GM12878 (cell line): ENCODE measurements around the gene HSD17B2. TPM values are rescaled to one million over a fixed set of nuclear protein-coding genes. Genes with fewer than 3 reads are reported as not detected.
A peak's percentile ranks its signal among the peaks of the same experiment; 100 is the strongest.
"Not testable (repeated sequence)": the region's sequence is repeated elsewhere in the genome, so short reads cannot be mapped to it uniquely, and the experiment has no call there.

ENCODE experiments used
- ATAC-seq: fragments of 200-7000 bp; cut with Tn5 transposase; 3 replicates; pipeline ENCODE4 v1.9.1; 2020; ENCODE audit warnings: mild to moderate bottlenecking, moderate library complexity
- BruUV-seq: library from RNA; stranded (reverse); fragments of 400-500 nt; replicated peaks from 2 replicates; lab custom pipeline; 2021; lab: Mats Ljungman, UMichigan
- CTCF ChIA-PET: fragments of 300-600 bp; sonication (Branson Sonifier 250); formaldehyde crosslinking; extraction: SDS; loops from one replicate; lab custom pipeline; 2021; ENCODE audit warnings: inconsistent platforms; lab: Yijun Ruan, JAX
- POLR2A ChIA-PET: fragments of 350-600 bp; formaldehyde crosslinking; extraction: SDS; loops from one replicate; lab custom pipeline; 2021; ENCODE audit warnings: inconsistent platforms; lab: Charles Lee
- RAD21 ChIA-PET: fragments of 300-600 bp; sonication (Branson Sonifier 250); formaldehyde crosslinking; loops from one replicate; lab custom pipeline; 2023; ENCODE audit warnings: antibody characterized with exemption; ENCODE audit not compliant: unreplicated experiment; lab: Charles Lee
- SMC1A ChIA-PET: fragments of 300-600 bp; sonication (Branson Sonifier 250); formaldehyde crosslinking; loops from one replicate; lab custom pipeline; 2023; ENCODE audit not compliant: unreplicated experiment, uncharacterized antibody; lab: Charles Lee
- DNase-seq: peaks from one replicate; pipeline ENCODE4 v3.0.0-alpha.2; 2011; ENCODE audit warnings: low read depth, low spot score
- FAIRE-seq: peaks from 3 replicates; lab custom pipeline; 2011; peaks lifted over from hg19 to GRCh38; lab: Jason Lieb, UNC
- H2AFZ ChIP-seq: 2 replicates; pipeline ENCODE4 v1.6.0; 2011; ENCODE audit warnings: low read depth, low read length, control low read depth; ENCODE audit not compliant: control insufficient read depth
- H3K27ac ChIP-seq: 2 replicates; pipeline ENCODE4 v1.5.1; 2011; ENCODE audit warnings: control low read depth; ENCODE audit not compliant: control insufficient read depth, insufficient read depth
- H3K27me3 ChIP-seq, 2 experiments: replicated peaks in 1 of 2; 2 replicates each; pipeline versions ENCODE4 v1.6.0 to v1.6.1; 2011; ENCODE audit warnings: low read length in 1 of 2; ENCODE audit not compliant: control insufficient read depth in 2 of 2, insufficient read depth in 2 of 2
- H3K36me3 ChIP-seq, 2 experiments: 2 replicates each; pipeline ENCODE4 v1.5.1; 2011; ENCODE audit warnings: low read length in 1 of 2; ENCODE audit not compliant: control insufficient read depth in 2 of 2, insufficient read depth in 2 of 2
- H3K4me1 ChIP-seq: 2 replicates; pipeline ENCODE4 v1.6.1; 2011; ENCODE audit warnings: mild to moderate bottlenecking, low read length, moderate library complexity, mixed read lengths; ENCODE audit not compliant: control insufficient read depth, insufficient read depth
- H3K4me2 ChIP-seq: 2 replicates; pipeline ENCODE4 v1.6.0; 2011; ENCODE audit warnings: control low read depth; ENCODE audit not compliant: control insufficient read depth, insufficient read depth
- H3K4me3 ChIP-seq: fragments of 200-600 bp; sonication (generic); 2 replicates; pipeline ENCODE4 v1.5.1; 2016
- H3K79me2 ChIP-seq: 2 replicates; pipeline ENCODE4 v1.6.0; 2011; ENCODE audit warnings: low read length; ENCODE audit not compliant: control insufficient read depth, insufficient read depth
- H3K9ac ChIP-seq: 2 replicates; pipeline ENCODE4 v1.8.0; 2011; ENCODE audit warnings: low read length, control low read depth, mixed read lengths; ENCODE audit not compliant: control insufficient read depth, insufficient read depth
- H3K9me3 ChIP-seq: replicated peaks from 3 replicates; pipeline ENCODE4 v1.5.1; 2011; ENCODE audit warnings: mild to moderate bottlenecking, low read length; ENCODE audit not compliant: control insufficient read depth, insufficient read depth
- H4K20me1 ChIP-seq: 2 replicates; pipeline ENCODE4 v1.6.0; 2011; ENCODE audit not compliant: control insufficient read depth, insufficient read depth
- CBX5 ChIP-seq: sonication (generic); IDR thresholded peaks from 2 replicates; pipeline ENCODE4 v1.6.1; 2016; ENCODE audit warnings: low read depth, moderate library complexity, mild to moderate bottlenecking, inconsistent platforms
- FOXK2 ChIP-seq: fragments of 450-650 bp; IDR thresholded peaks from 2 replicates; pipeline ENCODE4 v1.6.1; 2017; ENCODE audit warnings: mild to moderate bottlenecking, moderate library complexity
- WGBS: methylation state at CpG from one replicate; pipeline ENCODE4 v1.1.6; 2016; ENCODE audit warnings: low lambda C conversion rate; ENCODE audit not compliant: insufficient replicate concordance, insufficient coverage; ENCODE audit errors: missing lambda C conversion rate; 5-methylcytosine and 5-hydroxymethylcytosine counted together
- in situ Hi-C: fragments of 300-500 bp; cut with MboI; formaldehyde crosslinking; loops from 9 replicates; pipeline ENCODE4 v1.14.3; 2018; ENCODE audit warnings: mixed read lengths
- intact Hi-C: fragments of 100-400 bp; cut with micrococcal nuclease; formaldehyde crosslinking; loops from one replicate; pipeline ENCODE4 v1.14.2; 2022; ENCODE audit not compliant: unreplicated experiment
- polyA plus RNA-seq, 11 experiments: library from polyadenylated mRNA; depleted of rRNA in 4 of 11; unstranded in 6 of 11; stranded (reverse) in 5 of 11; fragments of >200 nt; fragmentation: Nextera tagmentation in 4 of 11; fragmentation: Illumina TruSeq in 1 of 11; extraction: Ambion mirVana in 4 of 11; extraction: Trizol in 1 of 11; gene quantifications; 1 replicate in 1 of 11; 2 replicates in 10 of 11; pipeline versions ENCODE4 v1.2.1 to v1.2.3, GENCODE V29; 2011 to 2016; ENCODE audit warnings: inconsistent platforms in 2 of 11, missing spikeins in 2 of 11, low read depth in 1 of 11
- total RNA-seq, 4 experiments: library from RNA; depleted of rRNA in 3 of 4; stranded (reverse); fragments of >200 nt in 3 of 4; fragmentation: Illumina TruSeq in 1 of 4; extraction: Trizol in 1 of 4; gene quantifications; 2 replicates each; pipeline versions ENCODE4 v1.2.1 to v1.2.3, GENCODE V29; 2013 to 2021

Gene HSD17B2
- total and polyA plus RNA-seq, 10 of the 15 experiments (the other 5 are each of a cell fraction or from before 2014, with no cell fraction given): not detected

DNA sequence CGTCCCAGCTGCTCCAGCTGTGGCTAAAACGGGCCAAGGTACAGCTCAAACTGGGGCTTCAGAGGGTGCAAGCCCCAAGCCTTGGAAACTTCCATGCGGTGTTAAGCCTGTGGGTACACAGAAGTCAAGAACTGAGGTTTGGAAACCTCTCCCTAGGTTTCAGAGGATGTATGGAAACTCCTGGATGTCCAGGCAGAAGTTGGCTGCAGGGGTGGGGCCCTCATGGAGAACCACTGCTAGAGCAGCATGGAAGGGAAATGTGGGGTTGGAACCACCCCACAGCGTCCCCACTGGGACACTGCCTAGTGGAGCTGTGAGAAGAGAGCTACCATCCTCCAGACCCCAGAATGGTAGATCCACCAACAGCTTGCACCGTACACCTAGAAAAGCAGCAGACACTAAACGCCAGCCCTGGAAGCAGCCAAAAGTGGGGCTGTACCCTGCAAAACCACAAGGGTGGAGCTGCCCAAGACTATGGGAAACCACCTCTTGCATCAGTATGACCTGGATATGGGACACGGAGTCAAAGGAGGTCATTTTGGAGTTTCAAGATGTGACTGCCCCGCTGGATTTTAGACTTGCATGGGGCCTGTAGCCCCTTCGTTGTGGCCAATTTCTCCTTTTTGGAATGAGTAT lies 26.0 kb upstream of the HSD17B2 start:
- Histone ChIP-seq H4K20me1 (no peaks in the 10 kb centered on the region), H3K27ac (no peak overlapping the region), H3K9me3 (peaks cover 9% of the 10 kb centered on the region; the same call in 1 of the 3 replicates), H2AFZ (no peak overlapping the region), H3K27me3 (no peaks in the 10 kb centered on the region), H3K4me2 (no peak overlapping the region), H3K36me3 (no peaks in the 10 kb centered on the region), H3K79me2 (no peaks in the 10 kb centered on the region), H3K4me3 (no peak overlapping the region), H3K9ac (no peak overlapping the region), H3K4me1 (no peaks in the 10 kb centered on the region)
- DNase-seq: no peak
- FAIRE-seq: no peak
- intact Hi-C loops: no loop called here
- ChIA-PET SMC1A (no interaction called here), RAD21 (interaction anchor here (0.6 kb wide), 1 partner anchor 1528 kb away, joined by 3 read pairs; no protein-coding TSS in a partner anchor), CTCF (interaction anchor here (0.6 kb wide), 1 partner anchor 622 kb away, joined by 4 read pairs; no protein-coding TSS in a partner anchor), POLR2A (no interaction called here)
- ATAC-seq: no peak
- in situ Hi-C loops: loop anchor here (5.0 kb wide), 1 partner anchor 52 kb away; no protein-coding TSS in a partner anchor
- TF ChIP-seq FOXK2 (no peak), CBX5 (0 out of 2 replicates have a peak, but pooled peaks have one; percentile 59)
- BruUV-seq: no TSS peak
- WGBS: 85% methylated on average over 9 of the region's 9 CpGs

DNA sequence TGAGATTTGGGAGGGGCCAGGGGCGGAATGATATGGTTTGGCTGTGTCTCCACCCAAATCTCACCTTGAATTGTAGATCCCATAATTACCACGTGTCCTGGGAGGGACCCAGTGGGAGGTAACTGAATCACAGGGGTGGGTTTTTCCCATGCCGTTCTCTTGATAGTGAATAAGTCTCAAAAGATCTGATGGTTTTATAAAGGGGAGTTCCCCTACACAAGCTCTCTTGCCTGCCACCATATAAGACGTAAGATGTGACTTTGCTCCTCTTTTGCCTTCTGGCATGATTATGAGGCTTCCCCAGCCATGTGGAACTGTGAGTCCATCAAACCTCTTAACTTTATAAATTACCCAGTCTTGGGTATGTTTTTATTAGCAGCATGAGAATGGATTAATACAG lies 25.3 kb upstream of the HSD17B2 start:
- H3K4me2 ChIP-seq: not testable (repeated sequence)

More for the DNA sequence above, 25.3 kb upstream of the HSD17B2 start:
- BruUV-seq, ATAC-seq, H3K79me2 ChIP-seq, H2AFZ ChIP-seq, SMC1A ChIA-PET, H3K36me3 ChIP-seq, H3K4me3 ChIP-seq, H4K20me1 ChIP-seq, POLR2A ChIA-PET, H3K27ac ChIP-seq, H3K9me3 ChIP-seq, H3K9ac ChIP-seq, intact Hi-C loops, H3K4me1 ChIP-seq, CTCF ChIA-PET, H3K27me3 ChIP-seq, FAIRE-seq, DNase-seq: not testable (repeated sequence)
- in situ Hi-C loops: loop anchor here (5.0 kb wide), 1 partner anchor 52 kb away; no protein-coding TSS in a partner anchor
- RAD21 ChIA-PET: interaction anchor here (0.6 kb wide), 1 partner anchor 1528 kb away, joined by 3 read pairs; no protein-coding TSS in a partner anchor
- 31% methylated on average over 4 of the region's 4 CpGs for WGBS
